Activated CD8-positive, alpha-beta T cell treated with anti-CD3 and anti-CD28 coated beads, Interleukin-2, amount 10 ng/mL, durations not matched to agents 7 days and 5 days (primary cell): ENCODE measurements around the gene SPATA31D4. TPM values are rescaled to one million over a fixed set of nuclear protein-coding genes. Genes with fewer than 3 reads are reported as not detected.
"Not testable (repeated sequence)": the region's sequence is repeated elsewhere in the genome, so short reads cannot be mapped to it uniquely, and the experiment has no call there.

Experiments
- ATAC-seq: fragments of 150-1000 bp; cut with Tn5 transposase; one replicate; pipeline ENCODE4 v1.10.0; 2021; ENCODE audit warnings: moderate library complexity
- CTCF ChIA-PET: fragments of 350-600 bp; sonication (Branson Sonifier 250); formaldehyde crosslinking; loops from one replicate; lab custom pipeline; 2021; ENCODE audit warnings: antibody characterized with exemption; lab: Charles Lee
- POLR2A ChIA-PET: fragments of 350-600 bp; sonication (Branson Sonifier 250); formaldehyde crosslinking; loops from one replicate; lab custom pipeline; 2021; ENCODE audit warnings: antibody characterized with exemption; lab: Charles Lee
- DNase-seq: peaks from one replicate; pipeline ENCODE4 v3.0.0-alpha.2; 2020
- H3K27ac Mint-ChIP-seq: one replicate; pipeline ENCODE4 v1.8.0; 2021; ENCODE audit warnings: mild to moderate bottlenecking, mixed read lengths
- H3K27me3 Mint-ChIP-seq: one replicate; pipeline ENCODE4 v1.8.0; 2021; ENCODE audit warnings: low read depth, mixed read lengths
- H3K36me3 Mint-ChIP-seq: one replicate; pipeline ENCODE4 v1.8.0; 2021; ENCODE audit warnings: low read depth, mixed read lengths
- H3K4me1 Mint-ChIP-seq: one replicate; pipeline ENCODE4 v1.8.0; 2021; ENCODE audit warnings: low read depth, mixed read lengths
- H3K4me3 Mint-ChIP-seq: one replicate; pipeline ENCODE4 v1.8.0; 2021; ENCODE audit warnings: mild to moderate bottlenecking, mixed read lengths
- H3K9me3 Mint-ChIP-seq: one replicate; pipeline ENCODE4 v1.8.0; 2022; ENCODE audit warnings: mixed read lengths; ENCODE audit not compliant: insufficient read depth
- total RNA-seq, 2 experiments: library from RNA; stranded (reverse); gene quantifications; one replicate each; pipeline ENCODE4 v1.2.3, GENCODE V29; 2021

Gene SPATA31D4
- total RNA-seq: not detected

DNA sequence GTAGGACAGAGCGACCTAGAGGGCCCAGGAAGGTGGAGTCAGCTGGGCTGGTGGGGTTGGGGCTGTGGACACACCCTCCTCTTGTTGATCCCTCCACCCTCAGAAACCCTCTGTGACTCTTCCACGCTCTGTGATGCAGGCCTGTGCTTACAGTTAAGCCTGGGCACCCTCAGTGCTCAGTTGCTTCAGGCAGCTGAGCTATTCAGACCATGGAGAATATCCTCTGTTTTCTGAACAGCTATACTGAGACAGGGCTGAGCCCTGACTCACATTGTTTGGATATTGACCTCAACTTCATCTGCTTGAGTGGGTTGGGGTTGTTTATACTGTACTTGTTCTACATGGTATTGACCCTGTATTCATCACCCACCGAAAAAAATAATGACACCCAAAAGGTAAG, at the start of gene SPATA31D4:
Gene SPATA31D4, plus strand, starts transcription at position 124 of the 400 bp plus-strand sequence. Its CDS starts 86 bp downstream, at position 210.
- POLR2A ChIA-PET, ATAC-seq, H3K4me3 Mint-ChIP-seq, H3K36me3 Mint-ChIP-seq, H3K9me3 Mint-ChIP-seq, H3K27ac Mint-ChIP-seq, DNase-seq, H3K27me3 Mint-ChIP-seq, CTCF ChIA-PET, H3K4me1 Mint-ChIP-seq: not testable (repeated sequence)

DNA sequence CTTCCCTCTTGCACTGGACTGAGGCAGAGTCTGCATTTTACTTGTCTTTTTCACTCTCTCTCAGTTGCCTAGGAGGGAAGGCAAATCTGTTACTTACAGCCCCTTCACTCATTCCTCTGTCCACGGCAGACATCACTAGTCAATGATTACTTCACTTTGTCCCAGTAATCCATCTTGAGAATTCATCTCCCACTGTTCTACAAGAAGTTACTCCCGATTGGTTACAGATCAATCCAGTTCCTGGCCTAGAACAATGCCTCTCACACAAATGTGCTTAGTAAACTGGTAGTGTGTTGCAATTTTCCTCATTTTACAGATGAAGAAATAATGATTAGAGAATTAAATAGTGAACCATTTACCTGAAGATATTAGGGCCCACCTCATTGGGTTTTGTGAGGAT, 49.7 kb upstream of the SPATA31D4 start:
- CTCF ChIA-PET: no interaction called here
- no peaks in the 10 kb centered on the region for H3K36me3 Mint-ChIP-seq
- DNase-seq: no peak

GRCh38 chr9:81879501-81879916, 48.7 kb upstream of the SPATA31D4 start:
- ChIA-PET CTCF (no interaction called here), POLR2A (no interaction called here)
- DNase-seq (no peak), ATAC-seq (no peak)
- Mint-ChIP-seq H3K4me3 (no peak overlapping the region), H3K36me3 (no peaks in the 10 kb centered on the region), H3K27ac (no peak overlapping the region), H3K4me1 (no peaks in the 10 kb centered on the region), H3K9me3 (no peaks in the 10 kb centered on the region), H3K27me3 (no peaks in the 10 kb centered on the region)

More for the DNA sequence above, 49.7 kb upstream of the SPATA31D4 start:
- H3K4me1 Mint-ChIP-seq: no peaks in the 10 kb centered on the region
- ATAC-seq: no peak
- H3K27me3 Mint-ChIP-seq: no peaks in the 10 kb centered on the region
- no peaks in the 10 kb centered on the region for H3K9me3 Mint-ChIP-seq
- POLR2A ChIA-PET: no interaction called here
- H3K4me3 Mint-ChIP-seq: no peak overlapping the region
- H3K27ac Mint-ChIP-seq: no peak overlapping the region

GRCh38 chr9:81885602-81886001, 42.6 kb upstream of the SPATA31D4 start:
- no peaks in the 10 kb centered on the region for H3K27me3 Mint-ChIP-seq
- H3K4me1 Mint-ChIP-seq: no peaks in the 10 kb centered on the region
- H3K9me3 Mint-ChIP-seq: no peaks in the 10 kb centered on the region
- no peaks in the 10 kb centered on the region for H3K36me3 Mint-ChIP-seq
- no peak for DNase-seq
- ChIA-PET POLR2A (no interaction called here), CTCF (no interaction called here)
- ATAC-seq: no peak
- H3K4me3 Mint-ChIP-seq: no peak overlapping the region
- no peak overlapping the region for H3K27ac Mint-ChIP-seq

DNA sequence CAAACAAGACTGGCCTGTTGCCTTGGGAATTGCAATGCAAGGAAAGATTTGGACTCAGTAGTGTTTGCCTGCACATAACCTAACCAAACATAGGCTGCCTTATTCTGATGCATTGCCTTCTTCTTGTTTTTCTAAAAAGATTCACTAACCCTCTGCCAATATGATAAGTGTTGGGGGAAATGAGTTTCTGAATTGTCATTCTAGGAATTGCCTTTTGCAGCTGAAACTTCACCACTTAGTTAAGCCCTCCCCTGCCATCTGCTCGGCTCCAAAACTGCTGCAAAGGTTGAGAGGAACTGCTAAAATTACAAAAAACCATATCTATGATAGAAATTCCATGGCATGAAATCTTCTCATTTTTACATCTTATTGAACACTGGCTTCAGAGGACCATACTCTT, 41.6 kb upstream of the SPATA31D4 start:
- ATAC-seq: no peak
- ChIA-PET POLR2A (no interaction called here), CTCF (no interaction called here)
- no peak for DNase-seq
- Mint-ChIP-seq H3K9me3 (no peaks in the 10 kb centered on the region), H3K27me3 (no peaks in the 10 kb centered on the region), H3K4me1 (no peaks in the 10 kb centered on the region), H3K36me3 (no peaks in the 10 kb centered on the region), H3K27ac (no peak overlapping the region), H3K4me3 (no peak overlapping the region)

GRCh38 chr9:81890104-81890503, 38.1 kb upstream of the SPATA31D4 start:
- Mint-ChIP-seq H3K36me3 (no peaks in the 10 kb centered on the region), H3K27me3 (no peaks in the 10 kb centered on the region), H3K27ac (no peak overlapping the region), H3K4me3 (no peak overlapping the region), H3K9me3 (no peaks in the 10 kb centered on the region), H3K4me1 (no peaks in the 10 kb centered on the region)
- POLR2A ChIA-PET: no interaction called here
- DNase-seq: no peak
- CTCF ChIA-PET: no interaction called here
- no peak for ATAC-seq

- POLR2A ChIA-PET: no interaction called here
- ATAC-seq: no peak
These were observed 35.8 kb upstream of the SPATA31D4 start for GRCh38 chr9:81892440-81892839.

DNA sequence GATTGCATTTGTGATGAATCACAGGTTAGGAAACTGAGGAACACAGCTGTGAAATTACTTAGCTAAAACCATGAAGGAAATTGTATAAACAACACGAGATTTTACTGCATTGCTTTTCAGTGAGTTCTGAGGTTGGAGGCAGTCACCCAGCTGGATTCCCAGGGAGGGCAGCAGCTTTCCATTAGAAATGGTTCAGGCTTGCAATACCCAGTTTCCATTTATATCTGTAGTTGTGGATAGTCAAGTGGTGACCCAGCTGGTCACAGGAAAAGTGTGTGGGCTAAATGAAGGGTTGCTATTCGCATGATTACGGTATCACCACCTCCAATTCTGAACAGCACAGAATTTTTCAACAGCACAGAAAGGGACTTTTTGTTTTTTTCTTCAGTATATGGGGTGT, 34.3 kb upstream of the SPATA31D4 start:
- no peaks in the 10 kb centered on the region for H3K9me3 Mint-ChIP-seq

More at GRCh38 chr9:81892440-81892839, 35.8 kb upstream of the SPATA31D4 start:
- Mint-ChIP-seq H3K4me3 (no peak overlapping the region), H3K27me3 (no peaks in the 10 kb centered on the region), H3K27ac (no peak overlapping the region), H3K36me3 (no peaks in the 10 kb centered on the region), H3K9me3 (no peaks in the 10 kb centered on the region), H3K4me1 (no peaks in the 10 kb centered on the region)
- CTCF ChIA-PET: no interaction called here
- DNase-seq: no peak

GRCh38 chr9:81894891-81895290, 33.3 kb upstream of the SPATA31D4 start:
- H3K4me3 Mint-ChIP-seq: no peak overlapping the region
- ATAC-seq (no peak), DNase-seq (no peak)
- CTCF ChIA-PET: no interaction called here
- no peak overlapping the region for H3K27ac Mint-ChIP-seq
- no peaks in the 10 kb centered on the region for H3K36me3 Mint-ChIP-seq
- POLR2A ChIA-PET: no interaction called here
- no peaks in the 10 kb centered on the region for H3K9me3 Mint-ChIP-seq
- no peaks in the 10 kb centered on the region for H3K27me3 Mint-ChIP-seq
- no peaks in the 10 kb centered on the region for H3K4me1 Mint-ChIP-seq

More for the DNA sequence above, 34.3 kb upstream of the SPATA31D4 start:
- H3K27me3 Mint-ChIP-seq: no peaks in the 10 kb centered on the region
- ChIA-PET POLR2A (no interaction called here), CTCF (no interaction called here)
- H3K27ac Mint-ChIP-seq: no peak overlapping the region
- no peak for ATAC-seq
- no peaks in the 10 kb centered on the region for H3K4me1 Mint-ChIP-seq
- no peak for DNase-seq
- no peaks in the 10 kb centered on the region for H3K36me3 Mint-ChIP-seq
- H3K4me3 Mint-ChIP-seq: no peak overlapping the region

GRCh38 chr9:81896070-81896469, 32.2 kb upstream of the SPATA31D4 start:
- Mint-ChIP-seq H3K9me3 (no peaks in the 10 kb centered on the region), H3K36me3 (no peaks in the 10 kb centered on the region), H3K27ac (no peak overlapping the region), H3K4me1 (no peaks in the 10 kb centered on the region), H3K27me3 (no peaks in the 10 kb centered on the region), H3K4me3 (no peak overlapping the region)
- ATAC-seq (no peak), DNase-seq (no peak)
- POLR2A ChIA-PET: no interaction called here
- CTCF ChIA-PET: no interaction called here

DNA sequence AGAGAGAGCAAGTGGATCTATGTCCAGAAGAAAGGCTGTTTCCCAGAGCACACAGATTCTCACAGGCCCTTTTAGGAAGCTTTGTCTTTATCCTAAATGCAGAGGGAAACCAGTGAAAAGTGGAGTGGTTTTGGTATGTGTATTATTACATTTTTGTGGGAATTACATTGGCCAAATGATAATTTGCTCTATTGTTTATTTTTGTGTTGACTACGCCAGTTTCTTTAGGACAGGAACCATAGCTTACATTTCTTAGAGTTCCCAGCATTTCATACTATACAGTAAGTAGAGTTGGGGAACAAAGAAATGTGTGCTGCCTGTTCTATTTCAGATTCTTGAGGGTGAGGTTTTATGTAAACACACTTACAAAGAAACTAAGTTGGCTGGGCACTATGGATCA, 29.4 kb upstream of the SPATA31D4 start:
- POLR2A ChIA-PET: no interaction called here
- H3K9me3 Mint-ChIP-seq: no peaks in the 10 kb centered on the region
- CTCF ChIA-PET: interaction anchor here (0.7 kb wide), 1 partner anchor 10 kb away, joined by 3 read pairs; no protein-coding TSS in a partner anchor
- H3K27ac Mint-ChIP-seq: no peak overlapping the region
- no peaks in the 10 kb centered on the region for H3K27me3 Mint-ChIP-seq
- H3K4me3 Mint-ChIP-seq: no peak overlapping the region
- DNase-seq: no peak
- no peak for ATAC-seq
- H3K36me3 Mint-ChIP-seq: no peaks in the 10 kb centered on the region
- no peaks in the 10 kb centered on the region for H3K4me1 Mint-ChIP-seq

DNA sequence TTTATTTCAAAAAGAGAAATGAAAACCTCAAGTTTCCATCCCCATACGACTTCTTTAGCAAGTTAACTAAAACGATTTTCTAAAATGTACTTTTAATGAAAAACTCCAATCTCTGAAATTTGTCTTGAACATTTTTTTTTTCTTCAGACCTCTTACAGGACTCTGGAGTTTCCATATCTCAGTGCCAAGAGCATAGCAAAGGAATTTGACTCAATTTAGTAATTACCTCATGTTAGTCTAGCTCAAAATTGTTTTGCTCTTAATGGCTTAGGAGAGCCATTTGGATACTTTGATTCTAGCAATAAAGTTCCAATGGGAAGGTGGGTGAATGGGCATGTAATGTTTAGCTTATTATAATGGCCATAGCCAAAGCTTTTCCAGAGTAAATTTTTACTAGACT, 26.0 kb upstream of the SPATA31D4 start:
- POLR2A ChIA-PET: no interaction called here
- CTCF ChIA-PET: no interaction called here
- Mint-ChIP-seq H3K4me3 (no peak overlapping the region), H3K4me1 (no peaks in the 10 kb centered on the region), H3K9me3 (no peaks in the 10 kb centered on the region), H3K27me3 (no peaks in the 10 kb centered on the region), H3K27ac (no peak overlapping the region), H3K36me3 (no peaks in the 10 kb centered on the region)
- ATAC-seq (no peak), DNase-seq (no peak)

- ATAC-seq (no peak), DNase-seq (no peak)
- Mint-ChIP-seq H3K4me1 (no peaks in the 10 kb centered on the region), H3K9me3 (no peaks in the 10 kb centered on the region), H3K36me3 (no peaks in the 10 kb centered on the region), H3K4me3 (no peak overlapping the region), H3K27ac (no peak overlapping the region), H3K27me3 (no peaks in the 10 kb centered on the region)
- ChIA-PET POLR2A (no interaction called here), CTCF (no interaction called here)
These were observed 25.6 kb upstream of the SPATA31D4 start for GRCh38 chr9:81902626-81903025.
